Endodermal cell (in vitro differentiated cells): ENCODE results near the gene TM4SF1. TPM values are rescaled to one million over a fixed set of nuclear protein-coding genes. Genes with fewer than 3 reads are reported as not detected.

Experiments used
- DNase-seq: peaks from one replicate; pipeline ENCODE4 v3.0.0-alpha.2; 2017
- H3K27ac ChIP-seq: 2 replicates; pipeline ENCODE4 v1.5.1; 2013; ENCODE audit warnings: mild to moderate bottlenecking, low read depth, low read length, moderate library complexity
- H3K27me3 ChIP-seq: 2 replicates; pipeline ENCODE4 v1.6.1; 2013; ENCODE audit warnings: mild to moderate bottlenecking, low read length, moderate library complexity; ENCODE audit not compliant: insufficient read depth, control insufficient read depth, poor library complexity, severe bottlenecking
- H3K36me3 ChIP-seq: 2 replicates; pipeline ENCODE4 v1.7.0; 2013; ENCODE audit warnings: mild to moderate bottlenecking, low read length, moderate library complexity; ENCODE audit not compliant: control insufficient read depth, insufficient read depth
- H3K4me1 ChIP-seq: one replicate; pipeline ENCODE4 v1.7.0; 2013; ENCODE audit warnings: low read length; ENCODE audit not compliant: control insufficient read depth, insufficient read depth
- H3K4me3 ChIP-seq: 2 replicates; pipeline ENCODE4 v1.5.1; 2013; ENCODE audit warnings: mild to moderate bottlenecking, low read length, moderate library complexity
- H3K9ac ChIP-seq: 2 replicates; pipeline ENCODE4 v1.6.1; 2013; ENCODE audit warnings: mild to moderate bottlenecking, low read length, moderate library complexity; ENCODE audit not compliant: poor library complexity, severe bottlenecking; ENCODE audit errors: extremely low read depth
- H3K9me3 ChIP-seq: 2 replicates; pipeline ENCODE4 v1.6.1; 2013; ENCODE audit warnings: mild to moderate bottlenecking, low read length, moderate library complexity; ENCODE audit not compliant: control insufficient read depth
- H3K27ac Mint-ChIP-seq: 2 replicates; pipeline ENCODE4 v1.8.0; 2020; ENCODE audit warnings: mixed read lengths
- H3K27me3 Mint-ChIP-seq: 2 replicates; pipeline ENCODE4 v1.8.0; 2021; ENCODE audit warnings: mild to moderate bottlenecking, mixed read lengths; ENCODE audit not compliant: insufficient read depth
- H3K36me3 Mint-ChIP-seq: 2 replicates; pipeline ENCODE4 v1.8.0; 2020; ENCODE audit warnings: low read depth, mixed read lengths
- H3K4me1 Mint-ChIP-seq: 2 replicates; pipeline ENCODE4 v1.8.0; 2020; ENCODE audit warnings: mixed read lengths
- H3K4me3 Mint-ChIP-seq: 2 replicates; pipeline ENCODE4 v1.8.0; 2020; ENCODE audit warnings: mild to moderate bottlenecking, moderate library complexity, mixed read lengths
- H3K9me3 Mint-ChIP-seq: 2 replicates; pipeline ENCODE4 v1.8.0; 2020; ENCODE audit warnings: mild to moderate bottlenecking, mixed read lengths
- WGBS, 2 experiments: methylation state at CpG; one replicate each; pipeline versions ENCODE4 v1.1.5 to v1.1.7; 2013; ENCODE audit warnings: missing lambda C conversion rate in 2 of 2, mixed read lengths in 1 of 2; ENCODE audit not compliant: insufficient coverage in 1 of 2, insufficient read length in 1 of 2; 5-methylcytosine and 5-hydroxymethylcytosine counted together
- total RNA-seq, 2 donors: library from RNA; stranded (reverse); fragmentation: NEBNext Ultra II Directional in 1 of 2; extraction: Animal tissue kit (Norgen Biotek cat#: 25700) in 1 of 2; gene quantifications; 2 replicates in 1 of 2; 3 replicates in 1 of 2; pipeline ENCODE4 v1.2.1, GENCODE V29; 2021
- TF ChIP-seq, protein P1 (sequence below): fragments of 200-600 bp; sonication (generic); conservative IDR thresholded peaks from 2 replicates; pipeline ENCODE4 v1.5.0; 2021; ENCODE audit warnings: antibody characterized with exemption, mild to moderate bottlenecking

Gene TM4SF1
- total RNA-seq, 2 donors from 2014 or later = not detected

DNA sequence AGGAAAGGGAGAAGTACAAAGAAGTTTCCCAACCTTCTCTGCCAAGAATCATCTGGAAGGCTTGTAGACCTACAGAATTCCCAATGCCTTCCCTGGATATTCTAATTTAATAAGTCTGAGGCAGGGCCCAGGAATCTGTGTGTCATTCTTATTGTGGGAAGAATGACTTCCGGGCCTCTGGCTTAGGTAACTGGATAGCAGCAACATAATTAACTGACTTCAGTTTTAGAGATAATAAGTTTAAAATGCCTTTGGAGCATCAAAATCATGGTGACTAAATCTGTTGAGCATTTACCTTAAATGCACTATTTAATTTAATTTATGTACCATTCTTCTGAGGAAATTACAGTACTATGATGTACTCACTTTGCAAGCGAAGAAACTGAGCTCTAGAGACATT is 44.3 kb upstream of the TM4SF1 start:
- no peaks in the 10 kb centered on the region for H3K36me3 ChIP-seq

DNA sequence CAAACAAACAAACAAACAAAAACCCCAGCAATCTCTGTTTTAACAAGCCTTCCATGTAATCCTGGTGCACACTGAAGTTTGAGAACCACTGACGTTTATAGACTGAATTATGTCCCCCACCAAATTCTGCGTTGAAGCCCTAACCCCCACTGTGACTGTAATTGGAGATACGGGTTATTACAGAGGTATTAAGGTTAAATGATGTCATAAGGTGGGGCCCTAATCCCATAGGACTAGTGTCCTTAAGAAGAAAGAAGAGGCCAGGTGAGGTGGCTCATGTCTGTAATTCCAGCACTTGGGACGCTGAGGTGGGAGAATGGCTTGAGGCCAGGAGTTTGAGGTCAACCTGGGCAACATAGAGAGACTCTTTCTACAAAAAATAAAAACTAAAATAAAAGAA is 42.4 kb upstream of the TM4SF1 start:
- no peaks in the 10 kb centered on the region for H3K36me3 Mint-ChIP-seq
- no peak overlapping the region for H3K27ac ChIP-seq
- H3K27me3 Mint-ChIP-seq = no peaks in the 10 kb centered on the region
- no peaks in the 10 kb centered on the region for H3K9me3 Mint-ChIP-seq
- TF ChIP-seq, protein P1, sequence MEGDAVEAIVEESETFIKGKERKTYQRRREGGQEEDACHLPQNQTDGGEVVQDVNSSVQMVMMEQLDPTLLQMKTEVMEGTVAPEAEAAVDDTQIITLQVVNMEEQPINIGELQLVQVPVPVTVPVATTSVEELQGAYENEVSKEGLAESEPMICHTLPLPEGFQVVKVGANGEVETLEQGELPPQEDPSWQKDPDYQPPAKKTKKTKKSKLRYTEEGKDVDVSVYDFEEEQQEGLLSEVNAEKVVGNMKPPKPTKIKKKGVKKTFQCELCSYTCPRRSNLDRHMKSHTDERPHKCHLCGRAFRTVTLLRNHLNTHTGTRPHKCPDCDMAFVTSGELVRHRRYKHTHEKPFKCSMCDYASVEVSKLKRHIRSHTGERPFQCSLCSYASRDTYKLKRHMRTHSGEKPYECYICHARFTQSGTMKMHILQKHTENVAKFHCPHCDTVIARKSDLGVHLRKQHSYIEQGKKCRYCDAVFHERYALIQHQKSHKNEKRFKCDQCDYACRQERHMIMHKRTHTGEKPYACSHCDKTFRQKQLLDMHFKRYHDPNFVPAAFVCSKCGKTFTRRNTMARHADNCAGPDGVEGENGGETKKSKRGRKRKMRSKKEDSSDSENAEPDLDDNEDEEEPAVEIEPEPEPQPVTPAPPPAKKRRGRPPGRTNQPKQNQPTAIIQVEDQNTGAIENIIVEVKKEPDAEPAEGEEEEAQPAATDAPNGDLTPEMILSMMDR = no peak
- H3K4me3 Mint-ChIP-seq = no peak overlapping the region
- H3K9me3 ChIP-seq = no peaks in the 10 kb centered on the region
- H3K36me3 ChIP-seq = no peaks in the 10 kb centered on the region
- H3K27me3 ChIP-seq = no peaks in the 10 kb centered on the region
- no peaks in the 10 kb centered on the region for H3K4me1 ChIP-seq
- H3K4me1 Mint-ChIP-seq = no peaks in the 10 kb centered on the region
- H3K27ac Mint-ChIP-seq = no peak overlapping the region
- H3K9ac ChIP-seq = no peak overlapping the region
- no peak overlapping the region for H3K4me3 ChIP-seq
- DNase-seq = no peak
- 90 to 100% methylated on average over 3 to 4 of the region's 4 CpGs for WGBS, 2 experiments

More for the DNA sequence above, 44.3 kb upstream of the TM4SF1 start:
- Mint-ChIP-seq H3K27me3 (no peaks in the 10 kb centered on the region), H3K27ac (no peak overlapping the region), H3K4me1 (no peaks in the 10 kb centered on the region), H3K36me3 (no peaks in the 10 kb centered on the region), H3K4me3 (no peak overlapping the region), H3K9me3 (no peaks in the 10 kb centered on the region)
- Histone ChIP-seq H3K4me3 (no peak overlapping the region), H3K27me3 (no peaks in the 10 kb centered on the region), H3K4me1 (no peaks in the 10 kb centered on the region), H3K27ac (no peak overlapping the region), H3K9me3 (no peaks in the 10 kb centered on the region), H3K9ac (no peak overlapping the region)
- WGBS, 2 experiments = 96% methylated on average over 2 of the region's 2 CpGs; no CpG with 5 or more reads in 1 of the 2 experiments
- no peak for DNase-seq
- TF ChIP-seq, protein P1 = no peak

GRCh38 chr3:149417727-149418126 is 40.3 kb upstream of the TM4SF1 start:
- DNase-seq = no peak
- H3K36me3 Mint-ChIP-seq = no peaks in the 10 kb centered on the region
- no peak overlapping the region for H3K4me3 ChIP-seq
- H3K4me1 Mint-ChIP-seq = no peaks in the 10 kb centered on the region
- no peak overlapping the region for H3K9ac ChIP-seq
- H3K27me3 Mint-ChIP-seq = no peaks in the 10 kb centered on the region
- H3K4me3 Mint-ChIP-seq = no peak overlapping the region
- no peaks in the 10 kb centered on the region for H3K36me3 ChIP-seq
- no peaks in the 10 kb centered on the region for H3K9me3 ChIP-seq
- no peaks in the 10 kb centered on the region for H3K9me3 Mint-ChIP-seq
- no peak overlapping the region for H3K27ac Mint-ChIP-seq
- H3K27ac ChIP-seq = no peak overlapping the region
- no peaks in the 10 kb centered on the region for H3K27me3 ChIP-seq
- no peaks in the 10 kb centered on the region for H3K4me1 ChIP-seq
- TF ChIP-seq, protein P1 = no peak
- 89% methylated on average over 2 of the region's 2 CpGs; no CpG with 5 or more reads in 1 of the 2 experiments for WGBS, 2 experiments
